ENCODE measurements around the gene RNU11.
"Not testable (repeated sequence)": the region's sequence is repeated elsewhere in the genome, so short reads cannot be mapped to it uniquely, and the experiment has no call there.

Gene RNU11

GRCh38 chr1:28666806-28667205 lies 18.4 kb downstream of the RNU11 start:
- no peak for DNase-seq

GRCh38 chr1:28668191-28668955 lies 20.0 kb downstream of the RNU11 start, which contains the start of gene GMEB1:
Gene GMEB1 (plus strand): TSS chr1:28668784. CDS start chr1:28683613, 14,829 bp downstream.
- DNase-seq, result peak; percentile 92

GRCh38 chr1:28668956-28669723 lies 20.7 kb downstream of the RNU11 start:
- DNase-seq, result peak; percentile 74

GRCh38 chr1:28671254-28671780 lies 22.9 kb downstream of the RNU11 start:
- DNase-seq, result no peak

- not testable (repeated sequence) for DNase-seq
Observed at GRCh38 chr1:28672971-28673370, 24.6 kb downstream of the RNU11 start.

- no peak for DNase-seq
Observed at GRCh38 chr1:28675924-28676257, 27.5 kb downstream of the RNU11 start.

- DNase-seq, result no peak
Observed at GRCh38 chr1:28680151-28680550, 31.8 kb downstream of the RNU11 start.

- no peak for DNase-seq
Observed at GRCh38 chr1:28682840-28683239, 34.4 kb downstream of the RNU11 start.

- DNase-seq, result no peak
Observed at GRCh38 chr1:28684937-28685336, 36.5 kb downstream of the RNU11 start.

- DNase-seq, result not testable (repeated sequence)
Observed at GRCh38 chr1:28691627-28692026, 43.2 kb downstream of the RNU11 start.

All from OCI-M1 (cell line).